Measurements from ENCODE around the gene SCRT2. TPM values are rescaled to one million over a fixed set of nuclear protein-coding genes. Genes with fewer than 3 reads are reported as not detected.

The SCRT2 gene
- total RNA-seq, 4 donors from 2014 or later = not detected

GRCh38 chr20:667351-668034 is 8.1 kb downstream of the SCRT2 start:
- TF ChIP-seq CTCF (IDR thresholded peaks at IDR 0.05) = no peak
- DNase-seq (ENCODE audit: low spot score) = peak; percentile 58

GRCh38 chr20:666877-667276 is 8.7 kb downstream of the SCRT2 start:
- ATAC-seq (ENCODE audit: low FRiP score) (no peak), DNase-seq (ENCODE audit: low spot score) (no peak)
- TF ChIP-seq CTCF (IDR thresholded peaks at IDR 0.05) = no peak

More at GRCh38 chr20:667351-668034, 8.1 kb downstream of the SCRT2 start:
- ATAC-seq (ENCODE audit: low FRiP score) = no peak

GRCh38 chr20:665276-665675 is 10.3 kb downstream of the SCRT2 start:
- no peak for ATAC-seq (ENCODE audit: low FRiP score)
- DNase-seq (ENCODE audit: low spot score) = no peak
- TF ChIP-seq CTCF (IDR thresholded peaks at IDR 0.05) = no peak

- no peak for TF ChIP-seq CTCF (IDR thresholded peaks at IDR 0.05)
- no peak for ATAC-seq (ENCODE audit: low FRiP score)
- DNase-seq (ENCODE audit: low spot score) = no peak
Measured at GRCh38 chr20:664576-664975, 11.0 kb downstream of the SCRT2 start.

GRCh38 chr20:664151-664550 is 11.5 kb downstream of the SCRT2 start:
- DNase-seq (ENCODE audit: low spot score) (no peak), ATAC-seq (ENCODE audit: low FRiP score) (no peak)
- TF ChIP-seq CTCF (IDR thresholded peaks at IDR 0.05) = no peak

GRCh38 chr20:663315-664090 is 12.1 kb downstream of the SCRT2 start:
- TF ChIP-seq CTCF (IDR thresholded peaks at IDR 0.05) = no peak
- ATAC-seq (ENCODE audit: low FRiP score) (no peak), DNase-seq (ENCODE audit: low spot score) (no peak)
